Measurements from ENCODE around the gene ARAP3. TPM values are rescaled to one million over a fixed set of nuclear protein-coding genes. Genes with fewer than 3 reads are reported as not detected.

The ARAP3 gene
- total RNA-seq, 2 donors from 2014 or later, result 3.9 to 4.6 TPM

DNA sequence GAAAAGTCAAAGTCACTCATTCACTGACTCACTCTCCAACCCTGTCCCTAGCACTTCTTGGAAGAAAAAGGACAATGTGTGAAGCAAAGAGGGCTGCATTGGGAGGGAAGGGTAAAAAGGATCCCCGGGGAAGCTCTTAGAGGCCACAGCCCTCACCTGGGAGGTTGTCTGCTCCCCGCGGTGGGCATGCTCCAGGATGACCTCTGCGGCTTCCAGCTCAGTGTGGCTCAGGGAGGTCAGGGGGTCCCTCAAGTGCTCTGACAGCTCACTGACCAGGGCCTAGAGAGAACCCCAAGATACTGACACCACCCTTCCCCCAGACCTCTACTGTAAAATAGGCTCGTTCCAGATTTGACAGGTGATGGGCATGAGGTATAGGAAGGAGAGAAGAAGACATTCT lies 34.8 kb downstream of the ARAP3 start:
- no peak for TF ChIP-seq POLR2A (IDR thresholded peaks at IDR 0.05)
- TF ChIP-seq, protein P1, sequence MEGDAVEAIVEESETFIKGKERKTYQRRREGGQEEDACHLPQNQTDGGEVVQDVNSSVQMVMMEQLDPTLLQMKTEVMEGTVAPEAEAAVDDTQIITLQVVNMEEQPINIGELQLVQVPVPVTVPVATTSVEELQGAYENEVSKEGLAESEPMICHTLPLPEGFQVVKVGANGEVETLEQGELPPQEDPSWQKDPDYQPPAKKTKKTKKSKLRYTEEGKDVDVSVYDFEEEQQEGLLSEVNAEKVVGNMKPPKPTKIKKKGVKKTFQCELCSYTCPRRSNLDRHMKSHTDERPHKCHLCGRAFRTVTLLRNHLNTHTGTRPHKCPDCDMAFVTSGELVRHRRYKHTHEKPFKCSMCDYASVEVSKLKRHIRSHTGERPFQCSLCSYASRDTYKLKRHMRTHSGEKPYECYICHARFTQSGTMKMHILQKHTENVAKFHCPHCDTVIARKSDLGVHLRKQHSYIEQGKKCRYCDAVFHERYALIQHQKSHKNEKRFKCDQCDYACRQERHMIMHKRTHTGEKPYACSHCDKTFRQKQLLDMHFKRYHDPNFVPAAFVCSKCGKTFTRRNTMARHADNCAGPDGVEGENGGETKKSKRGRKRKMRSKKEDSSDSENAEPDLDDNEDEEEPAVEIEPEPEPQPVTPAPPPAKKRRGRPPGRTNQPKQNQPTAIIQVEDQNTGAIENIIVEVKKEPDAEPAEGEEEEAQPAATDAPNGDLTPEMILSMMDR (IDR thresholded peaks at IDR 0.05), result no peak
- Histone ChIP-seq H3K36me3 (replicated peaks in 1 of 2; ENCODE audit: insufficient read depth in 1 of 2, low read depth in 2 of 2) (no peaks in the 10 kb centered on the region), H3K27me3 (no peaks in the 10 kb centered on the region), H3K4me3 (no peak overlapping the region), H3K27ac (no peak overlapping the region), H3K9me3 (no peaks in the 10 kb centered on the region), H3K4me1 (peaks cover 18% of the 10 kb centered on the region)
- no peak for DNase-seq
- intact Hi-C loops (cut with DNase I), result no loop called here
- 84 to 90% methylated on average over 5 of the region's 5 CpGs for WGBS, 2 donors
- ATAC-seq, result no peak

DNA sequence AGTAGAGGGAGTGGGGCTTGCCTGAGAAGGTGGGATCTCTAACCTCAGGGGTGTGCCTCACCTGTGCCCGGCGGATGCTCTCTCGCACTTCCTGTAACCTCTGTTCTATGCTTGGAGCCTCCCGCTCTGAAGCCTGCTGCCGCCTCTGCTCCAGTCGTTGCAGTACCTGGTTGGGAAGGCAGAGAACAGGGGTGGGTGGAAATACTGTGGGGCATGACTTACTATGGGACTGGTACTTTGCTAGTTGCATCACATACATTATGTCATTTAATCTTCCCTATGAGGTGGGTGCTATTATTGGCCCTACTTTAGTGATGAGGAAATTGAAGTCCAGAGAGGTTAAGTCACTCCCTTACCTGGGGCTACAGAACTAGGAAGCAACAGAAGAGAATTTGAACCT lies 36.0 kb downstream of the ARAP3 start:
- no peaks in the 10 kb centered on the region for H3K9me3 ChIP-seq
- WGBS, 2 donors, result 83 to 92% methylated on average over 6 of the region's 6 CpGs
- H3K36me3 ChIP-seq (replicated peaks in 1 of 2; ENCODE audit: insufficient read depth in 1 of 2, low read depth in 2 of 2), result no peaks in the 10 kb centered on the region
- no peaks in the 10 kb centered on the region for H3K27me3 ChIP-seq
- TF ChIP-seq POLR2A (IDR thresholded peaks at IDR 0.05), result no peak
- TF ChIP-seq, protein P1 (IDR thresholded peaks at IDR 0.05), result no peak
- no peak for DNase-seq
- no peak overlapping the region for H3K4me3 ChIP-seq
- no peak for ATAC-seq
- no peak overlapping the region for H3K27ac ChIP-seq
- peaks cover 10% of the 10 kb centered on the region for H3K4me1 ChIP-seq
- intact Hi-C loops (cut with DNase I), result no loop called here

DNA sequence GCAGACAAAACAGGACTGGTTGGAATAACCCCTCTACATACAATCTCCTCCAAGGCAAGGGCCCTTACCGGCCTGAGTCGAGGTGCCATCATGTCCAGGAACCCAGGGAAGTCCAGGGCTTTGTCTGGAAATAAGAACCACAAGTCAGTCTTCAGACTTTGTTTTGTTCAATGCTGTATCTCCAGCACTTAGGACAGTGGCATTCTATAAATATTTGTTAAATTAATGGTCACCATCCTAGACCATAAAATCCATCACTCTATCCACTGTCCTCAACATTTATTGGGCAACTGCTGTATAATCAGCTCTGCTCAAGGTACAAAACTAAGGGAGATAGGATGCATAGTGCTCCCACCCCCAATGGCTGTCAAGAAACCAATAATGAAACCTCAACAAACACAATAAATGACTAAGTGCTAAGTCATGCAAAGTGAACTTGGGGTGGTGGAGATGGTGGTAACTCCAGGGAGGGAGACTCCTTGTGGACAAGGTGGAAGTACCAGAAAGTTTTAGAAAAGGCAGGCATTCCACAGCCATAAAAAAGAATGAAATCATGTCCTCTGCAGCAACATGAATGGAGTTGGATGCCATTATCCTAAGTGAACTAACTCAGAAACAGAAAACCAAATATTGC lies 40.3 kb downstream of the ARAP3 start:
- WGBS, 2 donors, result 76 to 88% methylated on average over 2 of the region's 2 CpGs
- no peak for TF ChIP-seq POLR2A (IDR thresholded peaks at IDR 0.05)
- Histone ChIP-seq H3K36me3 (replicated peaks in 1 of 2; ENCODE audit: insufficient read depth in 1 of 2, low read depth in 2 of 2) (no peaks in the 10 kb centered on the region), H3K27me3 (no peaks in the 10 kb centered on the region), H3K4me3 (no peak overlapping the region), H3K27ac (no peak overlapping the region), H3K4me1 (peaks cover 13% of the 10 kb centered on the region), H3K9me3 (no peaks in the 10 kb centered on the region)
- intact Hi-C loops (cut with DNase I), result no loop called here
- DNase-seq (no peak), ATAC-seq (no peak)

GRCh38 chr5:141640698-141641097 lies 41.3 kb downstream of the ARAP3 start:
- ATAC-seq (no peak), DNase-seq (no peak)
- TF ChIP-seq, protein P1 (IDR thresholded peaks at IDR 0.05), result no peak
- TF ChIP-seq POLR2A (IDR thresholded peaks at IDR 0.05), result no peak
- Histone ChIP-seq H3K4me3 (no peak overlapping the region), H3K36me3 (replicated peaks in 1 of 2; ENCODE audit: insufficient read depth in 1 of 2, low read depth in 2 of 2) (no peaks in the 10 kb centered on the region), H3K27ac (no peak overlapping the region), H3K4me1 (peaks cover 17% of the 10 kb centered on the region), H3K9me3 (no peaks in the 10 kb centered on the region), H3K27me3 (no peaks in the 10 kb centered on the region)
- intact Hi-C loops (cut with DNase I), result no loop called here
- 76 to 87% methylated on average over 9 of the region's 9 CpGs for WGBS, 2 donors

- H3K9me3 ChIP-seq, result no peaks in the 10 kb centered on the region
- DNase-seq (no peak), ATAC-seq (no peak)
- H3K27me3 ChIP-seq, result no peaks in the 10 kb centered on the region
- H3K27ac ChIP-seq, result no peak overlapping the region
- peaks cover 23% of the 10 kb centered on the region for H3K4me1 ChIP-seq
- H3K36me3 ChIP-seq (replicated peaks in 1 of 2; ENCODE audit: insufficient read depth in 1 of 2, low read depth in 2 of 2), result no peaks in the 10 kb centered on the region
- 71 to 80% methylated on average over 1 to 3 of the region's 3 CpGs for whole genome bisulfite sequencing, 2 donors
- no peak overlapping the region for H3K4me3 ChIP-seq
- TF ChIP-seq POLR2A (IDR thresholded peaks at IDR 0.05), result no peak
- TF ChIP-seq, protein P1 (IDR thresholded peaks at IDR 0.05), result no peak
- intact Hi-C loops (cut with DNase I), result no loop called here
Observed at GRCh38 chr5:141640051-141640415, 42.0 kb downstream of the ARAP3 start.

All from body of pancreas (tissue), 4 donors.